Measurements from ENCODE around the gene NT5E. TPM values are rescaled to one million over a fixed set of nuclear protein-coding genes. Genes with fewer than 3 reads are reported as not detected.

The NT5E gene
- total RNA-seq, 1 experiment from 2014 or later: 0.18 TPM

DNA sequence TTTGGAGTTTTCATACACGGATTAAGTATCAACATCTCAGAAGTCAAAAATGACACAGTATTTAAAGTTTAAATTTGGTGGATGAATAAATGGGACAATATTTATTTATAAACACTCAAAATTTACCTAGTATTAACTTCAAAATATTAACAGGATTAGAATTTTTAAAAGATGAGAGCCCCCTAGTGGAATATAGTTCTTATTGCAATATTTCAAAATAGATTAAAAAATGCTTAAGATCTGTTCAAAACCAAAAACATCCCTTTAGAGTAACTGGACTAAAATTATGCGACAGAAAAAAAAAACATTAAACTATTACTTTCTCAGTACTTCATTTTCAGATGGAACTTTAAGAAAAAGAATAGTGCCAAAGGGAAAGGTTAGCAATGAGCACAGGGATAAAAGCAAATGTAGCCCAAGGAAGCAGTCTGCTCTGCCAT, 87.2 kb downstream of the NT5E start:
- Histone ChIP-seq H3K9me3 (replicated peaks) (no peaks in the 10 kb centered on the region), H3K4me3 (no peak overlapping the region), H3K36me3 (peaks cover 23% of the 10 kb centered on the region), H3K27ac (no peak overlapping the region), H3K27me3 (no peaks in the 10 kb centered on the region), H3K4me1 (no peaks in the 10 kb centered on the region)
- DNase-seq: peak in 1 of 2 experiments; percentile 19

DNA sequence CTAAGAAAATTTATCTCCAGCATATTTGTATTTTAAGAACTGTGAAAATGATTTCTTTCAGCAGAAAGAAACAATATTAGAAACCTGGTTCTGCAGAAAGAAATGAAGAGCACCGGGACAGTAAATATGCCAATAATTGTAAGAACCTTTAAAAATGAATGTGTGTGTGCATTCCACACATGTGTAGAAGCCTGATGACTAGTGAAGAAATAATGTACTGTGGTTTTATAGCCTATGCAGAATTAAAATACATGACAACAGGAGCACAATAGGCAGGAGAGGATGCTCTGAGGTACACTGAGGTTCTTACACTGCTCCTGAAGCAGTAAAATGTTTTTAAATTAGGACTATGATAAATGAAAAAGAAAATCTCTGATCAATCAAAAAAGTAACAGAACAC, 94.9 kb downstream of the NT5E start:
- H3K27me3 ChIP-seq: no peaks in the 10 kb centered on the region
- no peaks in the 10 kb centered on the region for H3K4me1 ChIP-seq
- DNase-seq: no peak
- no peak overlapping the region for H3K27ac ChIP-seq
- peaks cover 35% of the 10 kb centered on the region for H3K36me3 ChIP-seq
- H3K9me3 ChIP-seq (replicated peaks): no peaks in the 10 kb centered on the region
- H3K4me3 ChIP-seq: no peak overlapping the region

Other genes with a start within 250 kb of the NT5E start
- gene SNX14, start 143.8 kb downstream of the NT5E start, total RNA-seq (2014; rRNA removed; shearing (Covaris generic)): 85.3 and 85.7 TPM in 2 replicates
- gene SYNCRIP, start 192.8 kb downstream of the NT5E start, total RNA-seq (2014; rRNA removed; shearing (Covaris generic)): 137 and 151 TPM in 2 replicates

Measured in SJCRH30 (cell line).